ENCODE measurements around the gene DPH7. TPM values are rescaled to one million over a fixed set of nuclear protein-coding genes. Genes with fewer than 3 reads are reported as not detected.

DPH7 gene
- total RNA-seq, 1 experiment from 2014 or later: 54.4 TPM

- Histone ChIP-seq H3K27me3 (ENCODE audit: insufficient read depth, low read length) (no peaks in the 10 kb centered on the region), H3K79me2 (ENCODE audit: insufficient read depth, low read length) (no peaks in the 10 kb centered on the region), H4K20me1 (ENCODE audit: insufficient read depth) (no peaks in the 10 kb centered on the region), H3K9ac (ENCODE audit: low read length) (no peak overlapping the region), H3K4me3 (replicated peaks in 1 of 2; ENCODE audit: low read depth in 1 of 2, low read length in 2 of 2) (no peak overlapping the region), H3K9me3 (ENCODE audit: control insufficient read depth in 1 of 2, insufficient read depth in 1 of 2, low read depth in 1 of 2, low read length in 2 of 2) (peaks cover 0 to 11% of the 10 kb centered on the region in 2 experiments; a peak in 3 of 4 replicates), H3K4me1 (ENCODE audit: control insufficient read depth in 1 of 2, insufficient read depth in 2 of 2, low read length in 2 of 2) (no peaks in the 10 kb centered on the region), H3K36me3 (ENCODE audit: control insufficient read depth in 1 of 2, insufficient read depth in 2 of 2, low read length in 2 of 2) (no peaks in the 10 kb centered on the region), H2AFZ (ENCODE audit: low read depth, low read length, poor library complexity, severe bottlenecking) (no peak overlapping the region), H3K27ac (ENCODE audit: low read depth, low read length) (no peak overlapping the region), H3K4me2 (ENCODE audit: low read length) (no peak overlapping the region), H3K9me2 (ENCODE audit: insufficient read depth) (no peaks in the 10 kb centered on the region)
- RAD21 ChIA-PET (ENCODE audit: low non-redundant PET in 1 of 2, low total read pairs in 2 of 2, uncharacterized antibody in 2 of 2, unreplicated experiment in 2 of 2): no interaction called here
- TF ChIP-seq ZNF274 (IDR thresholded peaks at IDR 0.05; ENCODE audit: low read depth, low read length) (no peak), POLR2A (IDR thresholded peaks at IDR 0.05; ENCODE audit: borderline replicate concordance, extremely low read depth, insufficient read depth, insufficient read length) (no peak)
- DNase-seq (ENCODE audit: low read depth, low spot score): no peak
- CTCF ChIA-PET: interaction anchor here (1.7 kb wide), 1 partner anchor 9 kb away, joined by 4 read pairs; the partner anchor contains the start of gene MRPL41
- BruUV-seq (replicated peaks): no TSS peak
- POLR2A ChIA-PET: no interaction called here
- no peak for ATAC-seq
- intact Hi-C loops (cut with micrococcal nuclease): no loop called here
Measured at GRCh38 chr9:137542486-137542885, 36.2 kb downstream of the DPH7 start.

GRCh38 chr9:137540536-137540935, 38.2 kb downstream of the DPH7 start:
- ATAC-seq (no peak), DNase-seq (ENCODE audit: low read depth, low spot score) (no peak)
- RAD21 ChIA-PET (ENCODE audit: low non-redundant PET in 1 of 2, low total read pairs in 2 of 2, uncharacterized antibody in 2 of 2, unreplicated experiment in 2 of 2): no interaction called here
- Histone ChIP-seq H3K9ac (ENCODE audit: low read length) (no peak overlapping the region), H3K4me2 (ENCODE audit: low read length) (no peak overlapping the region), H3K9me2 (ENCODE audit: insufficient read depth) (no peaks in the 10 kb centered on the region), H3K4me1 (ENCODE audit: control insufficient read depth in 1 of 2, insufficient read depth in 2 of 2, low read length in 2 of 2) (no peaks in the 10 kb centered on the region), H4K20me1 (ENCODE audit: insufficient read depth) (no peaks in the 10 kb centered on the region), H3K27me3 (ENCODE audit: insufficient read depth, low read length) (no peaks in the 10 kb centered on the region), H3K9me3 (ENCODE audit: control insufficient read depth in 1 of 2, insufficient read depth in 1 of 2, low read depth in 1 of 2, low read length in 2 of 2) (no peaks in the 10 kb centered on the region), H3K79me2 (ENCODE audit: insufficient read depth, low read length) (no peaks in the 10 kb centered on the region), H3K27ac (ENCODE audit: low read depth, low read length) (no peak overlapping the region; the same call in 1 of the 2 replicates), H2AFZ (ENCODE audit: low read depth, low read length, poor library complexity, severe bottlenecking) (no peak overlapping the region), H3K36me3 (ENCODE audit: control insufficient read depth in 1 of 2, insufficient read depth in 2 of 2, low read length in 2 of 2) (no peaks in the 10 kb centered on the region), H3K4me3 (replicated peaks in 1 of 2; ENCODE audit: low read depth in 1 of 2, low read length in 2 of 2) (no peak overlapping the region)
- BruUV-seq (replicated peaks): no TSS peak
- POLR2A ChIA-PET: no interaction called here
- intact Hi-C loops (cut with micrococcal nuclease): no loop called here
- CTCF ChIA-PET: no interaction called here
- no peak for TF ChIP-seq POLR2AphosphoS5 (IDR thresholded peaks at IDR 0.05; ENCODE audit: low read depth, low read length)
- TF ChIP-seq, protein P1, sequence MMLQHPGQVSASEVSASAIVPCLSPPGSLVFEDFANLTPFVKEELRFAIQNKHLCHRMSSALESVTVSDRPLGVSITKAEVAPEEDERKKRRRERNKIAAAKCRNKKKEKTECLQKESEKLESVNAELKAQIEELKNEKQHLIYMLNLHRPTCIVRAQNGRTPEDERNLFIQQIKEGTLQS (IDR thresholded peaks at IDR 0.05): no peak
- TF ChIP-seq, protein P2, sequence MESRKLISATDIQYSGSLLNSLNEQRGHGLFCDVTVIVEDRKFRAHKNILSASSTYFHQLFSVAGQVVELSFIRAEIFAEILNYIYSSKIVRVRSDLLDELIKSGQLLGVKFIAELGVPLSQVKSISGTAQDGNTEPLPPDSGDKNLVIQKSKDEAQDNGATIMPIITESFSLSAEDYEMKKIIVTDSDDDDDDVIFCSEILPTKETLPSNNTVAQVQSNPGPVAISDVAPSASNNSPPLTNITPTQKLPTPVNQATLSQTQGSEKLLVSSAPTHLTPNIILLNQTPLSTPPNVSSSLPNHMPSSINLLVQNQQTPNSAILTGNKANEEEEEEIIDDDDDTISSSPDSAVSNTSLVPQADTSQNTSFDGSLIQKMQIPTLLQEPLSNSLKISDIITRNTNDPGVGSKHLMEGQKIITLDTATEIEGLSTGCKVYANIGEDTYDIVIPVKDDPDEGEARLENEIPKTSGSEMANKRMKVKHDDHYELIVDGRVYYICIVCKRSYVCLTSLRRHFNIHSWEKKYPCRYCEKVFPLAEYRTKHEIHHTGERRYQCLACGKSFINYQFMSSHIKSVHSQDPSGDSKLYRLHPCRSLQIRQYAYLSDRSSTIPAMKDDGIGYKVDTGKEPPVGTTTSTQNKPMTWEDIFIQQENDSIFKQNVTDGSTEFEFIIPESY (IDR thresholded peaks at IDR 0.05; ENCODE audit: extremely low read depth, insufficient replicate concordance, low read length): no peak
- TF ChIP-seq SIN3A (IDR thresholded peaks at IDR 0.05; ENCODE audit: low read depth): no peak
- TF ChIP-seq, protein P3, sequence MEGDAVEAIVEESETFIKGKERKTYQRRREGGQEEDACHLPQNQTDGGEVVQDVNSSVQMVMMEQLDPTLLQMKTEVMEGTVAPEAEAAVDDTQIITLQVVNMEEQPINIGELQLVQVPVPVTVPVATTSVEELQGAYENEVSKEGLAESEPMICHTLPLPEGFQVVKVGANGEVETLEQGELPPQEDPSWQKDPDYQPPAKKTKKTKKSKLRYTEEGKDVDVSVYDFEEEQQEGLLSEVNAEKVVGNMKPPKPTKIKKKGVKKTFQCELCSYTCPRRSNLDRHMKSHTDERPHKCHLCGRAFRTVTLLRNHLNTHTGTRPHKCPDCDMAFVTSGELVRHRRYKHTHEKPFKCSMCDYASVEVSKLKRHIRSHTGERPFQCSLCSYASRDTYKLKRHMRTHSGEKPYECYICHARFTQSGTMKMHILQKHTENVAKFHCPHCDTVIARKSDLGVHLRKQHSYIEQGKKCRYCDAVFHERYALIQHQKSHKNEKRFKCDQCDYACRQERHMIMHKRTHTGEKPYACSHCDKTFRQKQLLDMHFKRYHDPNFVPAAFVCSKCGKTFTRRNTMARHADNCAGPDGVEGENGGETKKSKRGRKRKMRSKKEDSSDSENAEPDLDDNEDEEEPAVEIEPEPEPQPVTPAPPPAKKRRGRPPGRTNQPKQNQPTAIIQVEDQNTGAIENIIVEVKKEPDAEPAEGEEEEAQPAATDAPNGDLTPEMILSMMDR (IDR thresholded peaks at IDR 0.05 in 2 of 3, conservative IDR thresholded peaks at IDR 0.05 in 1 of 3; ENCODE audit: borderline replicate concordance in 1 of 3, insufficient read depth in 1 of 3, low read depth in 2 of 3, low read length in 2 of 3): no peak
- no peak for TF ChIP-seq YY1 (IDR thresholded peaks at IDR 0.05; ENCODE audit: extremely low read depth, insufficient replicate concordance, low read depth, low read length)
- TF ChIP-seq, protein P4, sequence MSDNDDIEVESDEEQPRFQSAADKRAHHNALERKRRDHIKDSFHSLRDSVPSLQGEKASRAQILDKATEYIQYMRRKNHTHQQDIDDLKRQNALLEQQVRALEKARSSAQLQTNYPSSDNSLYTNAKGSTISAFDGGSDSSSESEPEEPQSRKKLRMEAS (IDR thresholded peaks at IDR 0.05): no peak
- no peak for TF ChIP-seq ZNF274 (IDR thresholded peaks at IDR 0.05; ENCODE audit: low read depth, low read length)
- TF ChIP-seq, protein P5, sequence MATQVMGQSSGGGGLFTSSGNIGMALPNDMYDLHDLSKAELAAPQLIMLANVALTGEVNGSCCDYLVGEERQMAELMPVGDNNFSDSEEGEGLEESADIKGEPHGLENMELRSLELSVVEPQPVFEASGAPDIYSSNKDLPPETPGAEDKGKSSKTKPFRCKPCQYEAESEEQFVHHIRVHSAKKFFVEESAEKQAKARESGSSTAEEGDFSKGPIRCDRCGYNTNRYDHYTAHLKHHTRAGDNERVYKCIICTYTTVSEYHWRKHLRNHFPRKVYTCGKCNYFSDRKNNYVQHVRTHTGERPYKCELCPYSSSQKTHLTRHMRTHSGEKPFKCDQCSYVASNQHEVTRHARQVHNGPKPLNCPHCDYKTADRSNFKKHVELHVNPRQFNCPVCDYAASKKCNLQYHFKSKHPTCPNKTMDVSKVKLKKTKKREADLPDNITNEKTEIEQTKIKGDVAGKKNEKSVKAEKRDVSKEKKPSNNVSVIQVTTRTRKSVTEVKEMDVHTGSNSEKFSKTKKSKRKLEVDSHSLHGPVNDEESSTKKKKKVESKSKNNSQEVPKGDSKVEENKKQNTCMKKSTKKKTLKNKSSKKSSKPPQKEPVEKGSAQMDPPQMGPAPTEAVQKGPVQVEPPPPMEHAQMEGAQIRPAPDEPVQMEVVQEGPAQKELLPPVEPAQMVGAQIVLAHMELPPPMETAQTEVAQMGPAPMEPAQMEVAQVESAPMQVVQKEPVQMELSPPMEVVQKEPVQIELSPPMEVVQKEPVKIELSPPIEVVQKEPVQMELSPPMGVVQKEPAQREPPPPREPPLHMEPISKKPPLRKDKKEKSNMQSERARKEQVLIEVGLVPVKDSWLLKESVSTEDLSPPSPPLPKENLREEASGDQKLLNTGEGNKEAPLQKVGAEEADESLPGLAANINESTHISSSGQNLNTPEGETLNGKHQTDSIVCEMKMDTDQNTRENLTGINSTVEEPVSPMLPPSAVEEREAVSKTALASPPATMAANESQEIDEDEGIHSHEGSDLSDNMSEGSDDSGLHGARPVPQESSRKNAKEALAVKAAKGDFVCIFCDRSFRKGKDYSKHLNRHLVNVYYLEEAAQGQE (IDR thresholded peaks at IDR 0.05; ENCODE audit: low read depth): no peak
- TF ChIP-seq ELF1 (IDR thresholded peaks at IDR 0.05; ENCODE audit: borderline replicate concordance, low read depth): no peak

Measured in HCT116 (cell line).